Caco-2 (cell line): ENCODE measurements around the gene ZMYM4. TPM values are rescaled to one million over a fixed set of nuclear protein-coding genes. Genes with fewer than 3 reads are reported as not detected.

Experiments
- BruUV-seq: library from RNA; stranded (reverse); fragments of 400-500 nt; replicated peaks from 2 replicates; lab custom pipeline; 2021; lab: Mats Ljungman, UMichigan
- CTCF ChIA-PET: fragments of 300-600 bp; sonication (Branson Sonifier 250); formaldehyde crosslinking; loops from one replicate; lab custom pipeline; 2022; ENCODE audit warnings: antibody characterized with exemption; lab: Charles Lee
- POLR2A ChIA-PET: fragments of 300-600 bp; sonication (Branson Sonifier 250); formaldehyde crosslinking; loops from one replicate; lab custom pipeline; 2022; ENCODE audit warnings: antibody characterized with exemption; lab: Charles Lee
- DNase-seq, 2 experiments: peaks; one replicate each; pipeline versions ENCODE4 v3.0.0 to v3.0.0-alpha.2; 2020 to 2022
- H3K27me3 ChIP-seq: replicated peaks from 2 replicates; pipeline ENCODE4 v1.6.0; 2011; ENCODE audit warnings: low read length; ENCODE audit not compliant: control insufficient read depth, insufficient read depth
- H3K36me3 ChIP-seq: 2 replicates; pipeline ENCODE4 v1.5.1; 2011; ENCODE audit warnings: low read length; ENCODE audit not compliant: control insufficient read depth, insufficient read depth
- H3K4me1 ChIP-seq: fragments of 250-450 bp; sonication (Bioruptor Pico); 2 replicates; pipeline ENCODE4 v1.5.1; 2020; ENCODE audit warnings: mild to moderate bottlenecking
- H3K4me3 ChIP-seq: 2 replicates; pipeline ENCODE4 v1.5.1; 2011; ENCODE audit warnings: low read depth, mild to moderate bottlenecking, control low read depth, low read length
- H3K9me3 ChIP-seq: fragments of 250-450 bp; sonication (Bioruptor Pico); 2 replicates; pipeline ENCODE4 v1.5.1; 2020; ENCODE audit warnings: mild to moderate bottlenecking, moderate library complexity
- H3K27ac Mint-ChIP-seq: one replicate; pipeline ENCODE4 v1.8.0; 2022; ENCODE audit warnings: mixed read lengths; ENCODE audit not compliant: unreplicated experiment
- H3K27me3 Mint-ChIP-seq: one replicate; pipeline ENCODE4 v1.8.0; 2022; ENCODE audit warnings: mixed read lengths; ENCODE audit not compliant: insufficient read depth, unreplicated experiment
- H3K36me3 Mint-ChIP-seq: one replicate; pipeline ENCODE4 v1.8.0; 2022; ENCODE audit warnings: mild to moderate bottlenecking, mixed read lengths; ENCODE audit not compliant: insufficient read depth, unreplicated experiment
- H3K4me1 Mint-ChIP-seq: one replicate; pipeline ENCODE4 v1.8.0; 2022; ENCODE audit warnings: low read depth, mixed read lengths; ENCODE audit not compliant: unreplicated experiment
- H3K4me3 Mint-ChIP-seq: one replicate; pipeline ENCODE4 v1.8.0; 2022; ENCODE audit warnings: mild to moderate bottlenecking, moderate library complexity, mixed read lengths; ENCODE audit not compliant: unreplicated experiment
- H3K9me3 Mint-ChIP-seq: one replicate; pipeline ENCODE4 v1.8.0; 2022; ENCODE audit warnings: mixed read lengths; ENCODE audit not compliant: unreplicated experiment
- intact Hi-C: fragments of 100-400 bp; cut with micrococcal nuclease; formaldehyde crosslinking; loops from one replicate; pipeline ENCODE4 v1.10.0; 2022; ENCODE audit not compliant: unreplicated experiment
- total RNA-seq: library from RNA; stranded (reverse); gene quantifications from 2 replicates; pipeline ENCODE4 v1.2.3, GENCODE V29; 2022
- TF ChIP-seq, protein P1 (sequence below), 2 experiments: fragments of 200-600 bp in 1 of 2; IDR thresholded peaks; 1 replicate in 1 of 2; 2 replicates in 1 of 2; pipeline versions ENCODE4 v1.5.1 to v1.8.0; 2011 to 2022; ENCODE audit warnings: antibody characterized with exemption in 1 of 2, control low read depth in 1 of 2, inconsistent platforms in 1 of 2, low read depth in 1 of 2, low read length in 1 of 2, mild to moderate bottlenecking in 1 of 2, moderate library complexity in 1 of 2; ENCODE audit not compliant: insufficient read depth in 1 of 2, severe bottlenecking in 1 of 2, unreplicated experiment in 1 of 2

Gene ZMYM4
- total RNA-seq, 1 experiment from 2014 or later: 26.5 TPM

DNA sequence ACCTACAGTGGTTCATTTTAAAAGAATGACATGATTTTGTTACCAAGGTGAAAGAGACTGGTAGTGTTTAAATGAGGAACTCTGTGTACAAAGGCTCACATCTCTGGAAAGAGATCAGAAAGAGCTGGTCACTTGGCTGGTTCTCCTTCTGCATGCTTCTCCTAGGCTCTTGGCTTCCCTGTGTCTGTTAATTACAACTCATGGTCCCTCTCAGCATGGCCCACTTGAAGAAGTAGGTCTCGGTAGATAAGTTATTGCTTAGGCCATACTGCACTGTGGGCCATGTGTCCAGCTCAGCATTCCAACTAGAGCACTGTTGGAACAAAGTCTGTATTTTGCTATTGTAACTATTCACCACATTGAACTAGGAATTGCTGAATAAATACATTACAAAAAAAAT, 197.6 kb downstream of the ZMYM4 start:
- no peak for DNase-seq
- no peak overlapping the region for H3K4me3 Mint-ChIP-seq
- peaks cover 53% of the 10 kb centered on the region for H3K36me3 Mint-ChIP-seq
- intact Hi-C loops: no loop called here
- ChIA-PET POLR2A (no interaction called here), CTCF (no interaction called here)
- peaks cover 6% of the 10 kb centered on the region for H3K9me3 Mint-ChIP-seq
- H3K4me1 Mint-ChIP-seq: no peaks in the 10 kb centered on the region
- Histone ChIP-seq H3K27me3 (no peaks in the 10 kb centered on the region), H3K36me3 (no peaks in the 10 kb centered on the region), H3K9me3 (no peaks in the 10 kb centered on the region), H3K4me3 (no peak overlapping the region), H3K4me1 (no peaks in the 10 kb centered on the region)
- TF ChIP-seq, protein P1, sequence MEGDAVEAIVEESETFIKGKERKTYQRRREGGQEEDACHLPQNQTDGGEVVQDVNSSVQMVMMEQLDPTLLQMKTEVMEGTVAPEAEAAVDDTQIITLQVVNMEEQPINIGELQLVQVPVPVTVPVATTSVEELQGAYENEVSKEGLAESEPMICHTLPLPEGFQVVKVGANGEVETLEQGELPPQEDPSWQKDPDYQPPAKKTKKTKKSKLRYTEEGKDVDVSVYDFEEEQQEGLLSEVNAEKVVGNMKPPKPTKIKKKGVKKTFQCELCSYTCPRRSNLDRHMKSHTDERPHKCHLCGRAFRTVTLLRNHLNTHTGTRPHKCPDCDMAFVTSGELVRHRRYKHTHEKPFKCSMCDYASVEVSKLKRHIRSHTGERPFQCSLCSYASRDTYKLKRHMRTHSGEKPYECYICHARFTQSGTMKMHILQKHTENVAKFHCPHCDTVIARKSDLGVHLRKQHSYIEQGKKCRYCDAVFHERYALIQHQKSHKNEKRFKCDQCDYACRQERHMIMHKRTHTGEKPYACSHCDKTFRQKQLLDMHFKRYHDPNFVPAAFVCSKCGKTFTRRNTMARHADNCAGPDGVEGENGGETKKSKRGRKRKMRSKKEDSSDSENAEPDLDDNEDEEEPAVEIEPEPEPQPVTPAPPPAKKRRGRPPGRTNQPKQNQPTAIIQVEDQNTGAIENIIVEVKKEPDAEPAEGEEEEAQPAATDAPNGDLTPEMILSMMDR (IDR thresholded peaks at IDR 0.05; ENCODE audit: insufficient read depth in 1 of 2, low read depth in 1 of 2, low read length in 1 of 2, severe bottlenecking in 1 of 2, unreplicated experiment in 1 of 2): no peak
- BruUV-seq: no TSS peak
- H3K27me3 Mint-ChIP-seq: no peaks in the 10 kb centered on the region
- no peak overlapping the region for H3K27ac Mint-ChIP-seq

DNA sequence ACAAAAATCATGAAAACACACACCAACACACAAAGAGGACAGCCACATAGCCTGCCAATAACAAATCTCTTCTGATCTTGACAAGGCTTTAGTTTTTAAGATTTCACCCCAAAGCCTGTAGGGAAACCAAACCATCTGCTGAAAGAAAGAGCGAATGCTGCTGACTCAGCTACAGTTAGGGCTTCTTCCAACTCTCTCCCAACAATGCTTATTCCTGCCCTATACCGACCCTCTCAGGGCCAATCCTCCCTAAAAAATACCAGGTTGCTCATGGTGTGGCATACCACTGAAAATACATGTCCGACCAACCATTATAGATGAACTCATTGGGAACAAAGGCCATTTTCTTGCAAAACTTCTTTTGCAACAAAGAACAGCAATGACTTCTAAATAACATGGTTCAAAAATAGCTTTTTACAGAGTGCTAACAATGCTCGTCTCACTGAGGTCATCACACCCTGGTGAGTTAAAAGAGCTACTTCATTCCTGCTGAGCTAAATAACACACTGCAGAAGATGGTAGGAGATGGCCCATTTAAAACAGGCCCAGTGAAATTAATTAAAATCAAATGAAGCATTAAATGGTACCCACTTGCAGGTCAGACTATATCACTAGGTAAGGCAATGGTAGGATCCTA, 202.6 kb downstream of the ZMYM4 start:
- Mint-ChIP-seq H3K9me3 (peaks cover 11% of the 10 kb centered on the region), H3K27ac (no peak overlapping the region), H3K36me3 (peaks cover 29% of the 10 kb centered on the region), H3K4me3 (no peak overlapping the region), H3K4me1 (peaks cover 14% of the 10 kb centered on the region), H3K27me3 (no peaks in the 10 kb centered on the region)
- Histone ChIP-seq H3K4me3 (no peak overlapping the region), H3K27me3 (no peaks in the 10 kb centered on the region), H3K9me3 (no peaks in the 10 kb centered on the region), H3K4me1 (peaks cover 13% of the 10 kb centered on the region), H3K36me3 (no peaks in the 10 kb centered on the region)
- intact Hi-C loops: no loop called here
- TF ChIP-seq, protein P1 (IDR thresholded peaks at IDR 0.05; ENCODE audit: insufficient read depth in 1 of 2, low read depth in 1 of 2, low read length in 1 of 2, severe bottlenecking in 1 of 2, unreplicated experiment in 1 of 2): no peak
- BruUV-seq: no TSS peak
- POLR2A ChIA-PET: interaction anchor here (0.6 kb wide), 1 partner anchor 70 kb away, joined by 6 read pairs; no protein-coding TSS in a partner anchor
- DNase-seq: no peak
- CTCF ChIA-PET: no interaction called here

Other genes starting within 250 kb of the ZMYM4 start
- 10.0 and 10.1 TPM in 2 replicates for gene ZMYM6, start 236.8 kb upstream of the ZMYM4 start, total RNA-seq
- gene ZMYM1, start 189.3 kb upstream of the ZMYM4 start, total RNA-seq: 14.0 and 15.7 TPM in 2 replicates
- gene SFPQ, start 75.6 kb upstream of the ZMYM4 start, total RNA-seq: 274 and 285 TPM in 2 replicates